GM08714 (cell line): ENCODE measurements around the gene RAB7B.

Experiments used
- H3K4me3 ChIP-seq: fragments of 200-500 bp; sonication (Bioruptor generic); 2 replicates; pipeline ENCODE4 v1.5.1; 2014; ENCODE audit warnings: mild to moderate bottlenecking, low read length, inconsistent platforms
- ZNF274 ChIP-seq: IDR thresholded peaks from 2 replicates; pipeline ENCODE4 v1.6.1; 2012; ENCODE audit warnings: mild to moderate bottlenecking, low read depth, low read length

RAB7B gene

GRCh38 chr1:205965036-205965884 is 37.9 kb downstream of the RAB7B start:
- TF ChIP-seq ZNF274 = no peak
- no peak overlapping the region for H3K4me3 ChIP-seq

GRCh38 chr1:205963352-205964155 is 39.6 kb downstream of the RAB7B start:
- no peak overlapping the region for H3K4me3 ChIP-seq
- TF ChIP-seq ZNF274 = no peak

- no peak overlapping the region for H3K4me3 ChIP-seq
- no peak for TF ChIP-seq ZNF274
Observed at GRCh38 chr1:205962821-205963221, 40.4 kb downstream of the RAB7B start.

GRCh38 chr1:205961991-205962820 is 41.0 kb downstream of the RAB7B start:
- H3K4me3 ChIP-seq = no peak overlapping the region
- no peak for TF ChIP-seq ZNF274

- TF ChIP-seq ZNF274 = no peak
- H3K4me3 ChIP-seq = no peak overlapping the region
Observed at GRCh38 chr1:205961405-205961804, 41.8 kb downstream of the RAB7B start.

GRCh38 chr1:205959789-205960188 is 43.4 kb downstream of the RAB7B start:
- TF ChIP-seq ZNF274 = no peak
- no peak overlapping the region for H3K4me3 ChIP-seq

GRCh38 chr1:205955499-205955898 is 47.7 kb downstream of the RAB7B start:
- no peak overlapping the region for H3K4me3 ChIP-seq
- TF ChIP-seq ZNF274 = no peak

GRCh38 chr1:205954819-205955404 is 48.3 kb downstream of the RAB7B start:
- TF ChIP-seq ZNF274 = no peak
- no peak overlapping the region for H3K4me3 ChIP-seq

- TF ChIP-seq ZNF274 = no peak
Observed at GRCh38 chr1:205951746-205952145, 51.4 kb downstream of the RAB7B start.

GRCh38 chr1:205950826-205951549 is 52.2 kb downstream of the RAB7B start:
- no peak for TF ChIP-seq ZNF274
- H3K4me3 ChIP-seq = no peak overlapping the region

More at GRCh38 chr1:205951746-205952145, 51.4 kb downstream of the RAB7B start:
- H3K4me3 ChIP-seq = no peak overlapping the region

GRCh38 chr1:205950280-205950679 is 52.9 kb downstream of the RAB7B start:
- no peak for TF ChIP-seq ZNF274
- H3K4me3 ChIP-seq = no peak overlapping the region

GRCh38 chr1:205949753-205950152 is 53.4 kb downstream of the RAB7B start:
- no peak for TF ChIP-seq ZNF274
- no peak overlapping the region for H3K4me3 ChIP-seq

GRCh38 chr1:205948886-205949285 is 54.3 kb downstream of the RAB7B start:
- H3K4me3 ChIP-seq = no peak overlapping the region
- TF ChIP-seq ZNF274 = no peak
